Measurements from ENCODE around the gene PDXK.
"Not testable (repeated sequence)": the region's sequence is repeated elsewhere in the genome, so short reads cannot be mapped to it uniquely, and the experiment has no call there.

PDXK gene

GRCh38 chr21:43718872-43719747 lies at the start of gene PDXK:
PDXK (plus strand) TSS chr21:43719129; CDS start chr21:43719295, 166 bp downstream.
- DNase-seq (ENCODE audit: low spot score), result peak; percentile 66

- DNase-seq (ENCODE audit: low spot score), result no peak
Observed at GRCh38 chr21:43669828-43670605, 48.9 kb upstream of the PDXK start.

- no peak for DNase-seq (ENCODE audit: low spot score)
Observed at GRCh38 chr21:43675871-43676270, 43.1 kb upstream of the PDXK start.

- no peak for DNase-seq (ENCODE audit: low spot score)
Observed at GRCh38 chr21:43676391-43676790, 42.5 kb upstream of the PDXK start.

- no peak for DNase-seq (ENCODE audit: low spot score)
Observed at GRCh38 chr21:43679951-43680350, 39.0 kb upstream of the PDXK start.

- DNase-seq (ENCODE audit: low spot score), result not testable (repeated sequence)
Observed at GRCh38 chr21:43680421-43680820, 38.5 kb upstream of the PDXK start.

GRCh38 chr21:43681650-43682049 lies 37.3 kb upstream of the PDXK start:
- DNase-seq (ENCODE audit: low spot score), result no peak

- no peak for DNase-seq (ENCODE audit: low spot score)
Observed at GRCh38 chr21:43684424-43684823, 34.5 kb upstream of the PDXK start.

- DNase-seq (ENCODE audit: low spot score), result no peak
Observed at GRCh38 chr21:43686811-43687565, 31.9 kb upstream of the PDXK start.

- no peak for DNase-seq (ENCODE audit: low spot score)
Observed at GRCh38 chr21:43687566-43688399, 31.1 kb upstream of the PDXK start.

GRCh38 chr21:43688906-43689305 lies 30.0 kb upstream of the PDXK start:
- DNase-seq (ENCODE audit: low spot score), result no peak

- DNase-seq (ENCODE audit: low spot score), result no peak
Observed at GRCh38 chr21:43689556-43690337, 29.2 kb upstream of the PDXK start.

- no peak for DNase-seq (ENCODE audit: low spot score)
Observed at GRCh38 chr21:43690346-43690745, 28.6 kb upstream of the PDXK start.

GRCh38 chr21:43691086-43691795 lies 27.7 kb upstream of the PDXK start:
- no peak for DNase-seq (ENCODE audit: low spot score)

GRCh38 chr21:43691801-43692200 lies 27.1 kb upstream of the PDXK start:
- DNase-seq (ENCODE audit: low spot score), result no peak

GRCh38 chr21:43692949-43693348 lies 26.0 kb upstream of the PDXK start:
- no peak for DNase-seq (ENCODE audit: low spot score)

GRCh38 chr21:43693981-43694380 lies 24.9 kb upstream of the PDXK start:
- no peak for DNase-seq (ENCODE audit: low spot score)

GRCh38 chr21:43694437-43695079 lies 24.4 kb upstream of the PDXK start:
- no peak for DNase-seq (ENCODE audit: low spot score)

- DNase-seq (ENCODE audit: low spot score), result no peak
Observed at GRCh38 chr21:43696214-43696613, 22.7 kb upstream of the PDXK start.
